ENCODE data around the gene EPB41L5. TPM values are rescaled to one million over a fixed set of nuclear protein-coding genes. Genes with fewer than 3 reads are reported as not detected.

The EPB41L5 gene
- total RNA-seq, 1 experiment from 2014 or later: 34.9 TPM

DNA sequence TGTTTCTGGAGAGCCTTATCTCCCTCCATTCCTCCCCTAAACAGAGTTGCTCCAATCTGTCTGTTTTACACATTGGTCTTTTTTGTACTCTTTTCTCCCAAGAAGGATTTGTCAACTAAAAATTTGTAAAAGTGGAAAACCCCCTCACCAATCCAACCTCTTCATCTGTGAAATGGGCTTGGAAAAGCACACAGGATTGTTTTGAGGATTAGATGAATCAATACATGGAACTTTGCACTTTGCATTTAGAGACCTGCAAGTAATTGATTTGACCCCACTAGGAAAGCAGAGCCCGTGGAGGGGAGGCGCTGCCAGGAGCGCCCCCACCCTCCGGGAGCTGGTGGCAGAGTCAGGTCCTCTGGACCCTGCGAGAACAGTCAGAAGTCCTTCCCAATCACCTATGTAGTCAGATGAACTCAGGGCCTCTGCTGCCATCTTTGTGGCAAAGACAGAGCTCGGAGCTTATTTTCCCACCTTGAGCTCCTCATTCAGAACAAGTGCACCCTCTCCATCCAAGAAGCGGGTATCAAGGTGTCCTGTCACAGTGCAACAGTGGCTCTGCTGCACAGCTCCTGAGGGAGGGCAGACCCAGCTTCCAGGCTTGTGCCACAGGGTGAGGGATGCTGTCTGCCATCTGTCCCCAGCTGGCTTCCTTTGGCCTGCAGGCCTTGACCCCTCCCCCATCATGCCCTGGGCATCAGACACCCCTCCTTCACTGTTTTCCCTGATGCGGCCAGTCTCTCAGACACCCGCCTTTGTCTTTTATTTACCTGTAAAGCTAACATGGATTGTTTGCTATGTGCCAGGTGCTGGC, 212.1 kb downstream of the EPB41L5 start (continued):
- TF ChIP-seq, protein P1, sequence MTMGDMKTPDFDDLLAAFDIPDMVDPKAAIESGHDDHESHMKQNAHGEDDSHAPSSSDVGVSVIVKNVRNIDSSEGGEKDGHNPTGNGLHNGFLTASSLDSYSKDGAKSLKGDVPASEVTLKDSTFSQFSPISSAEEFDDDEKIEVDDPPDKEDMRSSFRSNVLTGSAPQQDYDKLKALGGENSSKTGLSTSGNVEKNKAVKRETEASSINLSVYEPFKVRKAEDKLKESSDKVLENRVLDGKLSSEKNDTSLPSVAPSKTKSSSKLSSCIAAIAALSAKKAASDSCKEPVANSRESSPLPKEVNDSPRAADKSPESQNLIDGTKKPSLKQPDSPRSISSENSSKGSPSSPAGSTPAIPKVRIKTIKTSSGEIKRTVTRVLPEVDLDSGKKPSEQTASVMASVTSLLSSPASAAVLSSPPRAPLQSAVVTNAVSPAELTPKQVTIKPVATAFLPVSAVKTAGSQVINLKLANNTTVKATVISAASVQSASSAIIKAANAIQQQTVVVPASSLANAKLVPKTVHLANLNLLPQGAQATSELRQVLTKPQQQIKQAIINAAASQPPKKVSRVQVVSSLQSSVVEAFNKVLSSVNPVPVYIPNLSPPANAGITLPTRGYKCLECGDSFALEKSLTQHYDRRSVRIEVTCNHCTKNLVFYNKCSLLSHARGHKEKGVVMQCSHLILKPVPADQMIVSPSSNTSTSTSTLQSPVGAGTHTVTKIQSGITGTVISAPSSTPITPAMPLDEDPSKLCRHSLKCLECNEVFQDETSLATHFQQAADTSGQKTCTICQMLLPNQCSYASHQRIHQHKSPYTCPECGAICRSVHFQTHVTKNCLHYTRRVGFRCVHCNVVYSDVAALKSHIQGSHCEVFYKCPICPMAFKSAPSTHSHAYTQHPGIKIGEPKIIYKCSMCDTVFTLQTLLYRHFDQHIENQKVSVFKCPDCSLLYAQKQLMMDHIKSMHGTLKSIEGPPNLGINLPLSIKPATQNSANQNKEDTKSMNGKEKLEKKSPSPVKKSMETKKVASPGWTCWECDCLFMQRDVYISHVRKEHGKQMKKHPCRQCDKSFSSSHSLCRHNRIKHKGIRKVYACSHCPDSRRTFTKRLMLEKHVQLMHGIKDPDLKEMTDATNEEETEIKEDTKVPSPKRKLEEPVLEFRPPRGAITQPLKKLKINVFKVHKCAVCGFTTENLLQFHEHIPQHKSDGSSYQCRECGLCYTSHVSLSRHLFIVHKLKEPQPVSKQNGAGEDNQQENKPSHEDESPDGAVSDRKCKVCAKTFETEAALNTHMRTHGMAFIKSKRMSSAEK (CRISPR knock-in tag; IDR thresholded peaks at IDR 0.05; ENCODE audit: borderline replicate concordance): no peak
- no peak for TF ChIP-seq RORB (CRISPR knock-in tag; IDR thresholded peaks at IDR 0.05)
- no peak for TF ChIP-seq ZNF317 (CRISPR knock-in tag; IDR thresholded peaks at IDR 0.05; ENCODE audit: borderline replicate concordance, low read depth)
- TF ChIP-seq, protein P2, sequence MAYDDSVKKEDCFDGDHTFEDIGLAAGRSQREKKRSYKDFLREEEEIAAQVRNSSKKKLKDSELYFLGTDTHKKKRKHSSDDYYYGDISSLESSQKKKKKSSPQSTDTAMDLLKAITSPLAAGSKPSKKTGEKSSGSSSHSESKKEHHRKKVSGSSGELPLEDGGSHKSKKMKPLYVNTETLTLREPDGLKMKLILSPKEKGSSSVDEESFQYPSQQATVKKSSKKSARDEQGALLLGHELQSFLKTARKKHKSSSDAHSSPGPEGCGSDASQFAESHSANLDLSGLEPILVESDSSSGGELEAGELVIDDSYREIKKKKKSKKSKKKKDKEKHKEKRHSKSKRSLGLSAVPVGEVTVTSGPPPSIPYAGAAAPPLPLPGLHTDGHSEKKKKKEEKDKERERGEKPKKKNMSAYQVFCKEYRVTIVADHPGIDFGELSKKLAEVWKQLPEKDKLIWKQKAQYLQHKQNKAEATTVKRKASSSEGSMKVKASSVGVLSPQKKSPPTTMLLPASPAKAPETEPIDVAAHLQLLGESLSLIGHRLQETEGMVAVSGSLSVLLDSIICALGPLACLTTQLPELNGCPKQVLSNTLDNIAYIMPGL (CRISPR knock-in tag; IDR thresholded peaks at IDR 0.05): no peak
- TF ChIP-seq GRHL2 (CRISPR knock-in tag; IDR thresholded peaks at IDR 0.05; ENCODE audit: insufficient replicate concordance, severe bottlenecking): no peak

DNA sequence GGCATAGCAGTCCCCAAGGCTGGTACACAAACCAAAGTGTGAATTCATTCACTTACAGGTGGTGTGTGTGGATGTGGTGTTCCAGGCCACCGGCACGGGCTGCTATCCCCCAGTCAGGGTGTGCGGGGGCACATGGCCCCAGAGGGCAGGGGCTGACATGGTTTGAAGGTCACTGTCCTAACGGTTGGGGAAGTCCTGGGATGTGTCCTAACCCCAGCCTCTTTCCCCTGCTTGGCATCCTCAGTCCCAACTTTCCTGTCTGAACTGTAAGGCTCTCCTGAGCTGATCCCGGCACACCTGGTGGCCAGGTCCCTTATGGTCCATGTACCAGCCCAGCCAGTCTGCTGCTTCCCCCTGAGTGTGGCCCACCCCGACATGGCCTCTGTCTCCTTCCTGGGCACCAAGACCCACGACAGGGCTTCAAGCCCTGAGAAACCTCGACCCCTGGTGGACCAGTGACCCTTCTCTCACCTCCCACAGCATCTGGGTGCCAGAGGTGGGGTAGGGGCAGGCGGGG, 212.7 kb downstream of the EPB41L5 start:
- Mint-ChIP-seq H3K4me3 (no peak overlapping the region), H3K36me3 (peaks cover 19% of the 10 kb centered on the region), H3K4me1 (peaks cover 11% of the 10 kb centered on the region), H3K27ac (no peak overlapping the region), H3K9me3 (peaks cover 11% of the 10 kb centered on the region), H3K27me3 (ENCODE audit: low read depth) (peaks cover 56% of the 10 kb centered on the region)
- POLR2A ChIA-PET: no interaction called here
- DNase-seq (ENCODE audit: low spot score) (no peak), ATAC-seq (no peak)
- CTCF ChIA-PET: interaction anchor here (1.4 to 1.5 kb wide), 2 partner anchors 20 to 88 kb away, joined by 3 to 4 read pairs; no protein-coding TSS in a partner anchor
- TF ChIP-seq GABPB1 (CRISPR knock-in tag; IDR thresholded peaks at IDR 0.05): no peak
- no peak for TF ChIP-seq MYBL2 (CRISPR knock-in tag; IDR thresholded peaks at IDR 0.05)
- TF ChIP-seq, protein P3, sequence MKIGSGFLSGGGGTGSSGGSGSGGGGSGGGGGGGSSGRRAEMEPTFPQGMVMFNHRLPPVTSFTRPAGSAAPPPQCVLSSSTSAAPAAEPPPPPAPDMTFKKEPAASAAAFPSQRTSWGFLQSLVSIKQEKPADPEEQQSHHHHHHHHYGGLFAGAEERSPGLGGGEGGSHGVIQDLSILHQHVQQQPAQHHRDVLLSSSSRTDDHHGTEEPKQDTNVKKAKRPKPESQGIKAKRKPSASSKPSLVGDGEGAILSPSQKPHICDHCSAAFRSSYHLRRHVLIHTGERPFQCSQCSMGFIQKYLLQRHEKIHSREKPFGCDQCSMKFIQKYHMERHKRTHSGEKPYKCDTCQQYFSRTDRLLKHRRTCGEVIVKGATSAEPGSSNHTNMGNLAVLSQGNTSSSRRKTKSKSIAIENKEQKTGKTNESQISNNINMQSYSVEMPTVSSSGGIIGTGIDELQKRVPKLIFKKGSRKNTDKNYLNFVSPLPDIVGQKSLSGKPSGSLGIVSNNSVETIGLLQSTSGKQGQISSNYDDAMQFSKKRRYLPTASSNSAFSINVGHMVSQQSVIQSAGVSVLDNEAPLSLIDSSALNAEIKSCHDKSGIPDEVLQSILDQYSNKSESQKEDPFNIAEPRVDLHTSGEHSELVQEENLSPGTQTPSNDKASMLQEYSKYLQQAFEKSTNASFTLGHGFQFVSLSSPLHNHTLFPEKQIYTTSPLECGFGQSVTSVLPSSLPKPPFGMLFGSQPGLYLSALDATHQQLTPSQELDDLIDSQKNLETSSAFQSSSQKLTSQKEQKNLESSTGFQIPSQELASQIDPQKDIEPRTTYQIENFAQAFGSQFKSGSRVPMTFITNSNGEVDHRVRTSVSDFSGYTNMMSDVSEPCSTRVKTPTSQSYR (CRISPR knock-in tag; IDR thresholded peaks at IDR 0.05): no peak
- TF ChIP-seq NFE2L1 (CRISPR knock-in tag; IDR thresholded peaks at IDR 0.05): no peak
- no peak for TF ChIP-seq NR3C1 (CRISPR knock-in tag; conservative IDR thresholded peaks at IDR 0.05; ENCODE audit: low read depth)
- no peak for TF ChIP-seq NFATC4 (CRISPR knock-in tag; IDR thresholded peaks at IDR 0.05)
- no peak for TF ChIP-seq TEAD1 (CRISPR knock-in tag; IDR thresholded peaks at IDR 0.05)
- TF ChIP-seq, protein P4, sequence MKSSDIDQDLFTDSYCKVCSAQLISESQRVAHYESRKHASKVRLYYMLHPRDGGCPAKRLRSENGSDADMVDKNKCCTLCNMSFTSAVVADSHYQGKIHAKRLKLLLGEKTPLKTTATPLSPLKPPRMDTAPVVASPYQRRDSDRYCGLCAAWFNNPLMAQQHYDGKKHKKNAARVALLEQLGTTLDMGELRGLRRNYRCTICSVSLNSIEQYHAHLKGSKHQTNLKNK (CRISPR knock-in tag; IDR thresholded peaks at IDR 0.05): no peak
- TF ChIP-seq NFYB (CRISPR knock-in tag; conservative IDR thresholded peaks at IDR 0.05; ENCODE audit: low read depth): no peak
- TF ChIP-seq, protein P5, sequence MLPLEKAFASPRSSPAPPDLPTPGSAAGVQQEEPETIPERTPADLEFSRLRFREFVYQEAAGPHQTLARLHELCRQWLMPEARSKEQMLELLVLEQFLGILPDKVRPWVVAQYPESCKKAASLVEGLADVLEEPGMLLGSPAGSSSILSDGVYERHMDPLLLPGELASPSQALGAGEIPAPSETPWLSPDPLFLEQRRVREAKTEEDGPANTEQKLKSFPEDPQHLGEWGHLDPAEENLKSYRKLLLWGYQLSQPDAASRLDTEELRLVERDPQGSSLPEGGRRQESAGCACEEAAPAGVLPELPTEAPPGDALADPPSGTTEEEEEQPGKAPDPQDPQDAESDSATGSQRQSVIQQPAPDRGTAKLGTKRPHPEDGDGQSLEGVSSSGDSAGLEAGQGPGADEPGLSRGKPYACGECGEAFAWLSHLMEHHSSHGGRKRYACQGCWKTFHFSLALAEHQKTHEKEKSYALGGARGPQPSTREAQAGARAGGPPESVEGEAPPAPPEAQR (CRISPR knock-in tag; IDR thresholded peaks at IDR 0.05): no peak
- TF ChIP-seq, protein P6, sequence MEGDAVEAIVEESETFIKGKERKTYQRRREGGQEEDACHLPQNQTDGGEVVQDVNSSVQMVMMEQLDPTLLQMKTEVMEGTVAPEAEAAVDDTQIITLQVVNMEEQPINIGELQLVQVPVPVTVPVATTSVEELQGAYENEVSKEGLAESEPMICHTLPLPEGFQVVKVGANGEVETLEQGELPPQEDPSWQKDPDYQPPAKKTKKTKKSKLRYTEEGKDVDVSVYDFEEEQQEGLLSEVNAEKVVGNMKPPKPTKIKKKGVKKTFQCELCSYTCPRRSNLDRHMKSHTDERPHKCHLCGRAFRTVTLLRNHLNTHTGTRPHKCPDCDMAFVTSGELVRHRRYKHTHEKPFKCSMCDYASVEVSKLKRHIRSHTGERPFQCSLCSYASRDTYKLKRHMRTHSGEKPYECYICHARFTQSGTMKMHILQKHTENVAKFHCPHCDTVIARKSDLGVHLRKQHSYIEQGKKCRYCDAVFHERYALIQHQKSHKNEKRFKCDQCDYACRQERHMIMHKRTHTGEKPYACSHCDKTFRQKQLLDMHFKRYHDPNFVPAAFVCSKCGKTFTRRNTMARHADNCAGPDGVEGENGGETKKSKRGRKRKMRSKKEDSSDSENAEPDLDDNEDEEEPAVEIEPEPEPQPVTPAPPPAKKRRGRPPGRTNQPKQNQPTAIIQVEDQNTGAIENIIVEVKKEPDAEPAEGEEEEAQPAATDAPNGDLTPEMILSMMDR (IDR thresholded peaks at IDR 0.05): no peak
- TF ChIP-seq, protein P7, sequence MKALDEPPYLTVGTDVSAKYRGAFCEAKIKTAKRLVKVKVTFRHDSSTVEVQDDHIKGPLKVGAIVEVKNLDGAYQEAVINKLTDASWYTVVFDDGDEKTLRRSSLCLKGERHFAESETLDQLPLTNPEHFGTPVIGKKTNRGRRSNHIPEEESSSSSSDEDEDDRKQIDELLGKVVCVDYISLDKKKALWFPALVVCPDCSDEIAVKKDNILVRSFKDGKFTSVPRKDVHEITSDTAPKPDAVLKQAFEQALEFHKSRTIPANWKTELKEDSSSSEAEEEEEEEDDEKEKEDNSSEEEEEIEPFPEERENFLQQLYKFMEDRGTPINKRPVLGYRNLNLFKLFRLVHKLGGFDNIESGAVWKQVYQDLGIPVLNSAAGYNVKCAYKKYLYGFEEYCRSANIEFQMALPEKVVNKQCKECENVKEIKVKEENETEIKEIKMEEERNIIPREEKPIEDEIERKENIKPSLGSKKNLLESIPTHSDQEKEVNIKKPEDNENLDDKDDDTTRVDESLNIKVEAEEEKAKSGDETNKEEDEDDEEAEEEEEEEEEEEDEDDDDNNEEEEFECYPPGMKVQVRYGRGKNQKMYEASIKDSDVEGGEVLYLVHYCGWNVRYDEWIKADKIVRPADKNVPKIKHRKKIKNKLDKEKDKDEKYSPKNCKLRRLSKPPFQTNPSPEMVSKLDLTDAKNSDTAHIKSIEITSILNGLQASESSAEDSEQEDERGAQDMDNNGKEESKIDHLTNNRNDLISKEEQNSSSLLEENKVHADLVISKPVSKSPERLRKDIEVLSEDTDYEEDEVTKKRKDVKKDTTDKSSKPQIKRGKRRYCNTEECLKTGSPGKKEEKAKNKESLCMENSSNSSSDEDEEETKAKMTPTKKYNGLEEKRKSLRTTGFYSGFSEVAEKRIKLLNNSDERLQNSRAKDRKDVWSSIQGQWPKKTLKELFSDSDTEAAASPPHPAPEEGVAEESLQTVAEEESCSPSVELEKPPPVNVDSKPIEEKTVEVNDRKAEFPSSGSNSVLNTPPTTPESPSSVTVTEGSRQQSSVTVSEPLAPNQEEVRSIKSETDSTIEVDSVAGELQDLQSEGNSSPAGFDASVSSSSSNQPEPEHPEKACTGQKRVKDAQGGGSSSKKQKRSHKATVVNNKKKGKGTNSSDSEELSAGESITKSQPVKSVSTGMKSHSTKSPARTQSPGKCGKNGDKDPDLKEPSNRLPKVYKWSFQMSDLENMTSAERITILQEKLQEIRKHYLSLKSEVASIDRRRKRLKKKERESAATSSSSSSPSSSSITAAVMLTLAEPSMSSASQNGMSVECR (CRISPR knock-in tag; IDR thresholded peaks at IDR 0.05; ENCODE audit: borderline replicate concordance): no peak
